ENCODE measurements around the gene PYM1. TPM values are rescaled to one million over a fixed set of nuclear protein-coding genes. Genes with fewer than 3 reads are reported as not detected.
A peak's percentile ranks its signal among the peaks of the same experiment; 100 is the strongest.

Gene PYM1
- total and polyA plus RNA-seq, 2 of the 13 experiments (the other 11 are each of a cell fraction or from before 2014, with no cell fraction given): 44.0 to 51.8 TPM

DNA sequence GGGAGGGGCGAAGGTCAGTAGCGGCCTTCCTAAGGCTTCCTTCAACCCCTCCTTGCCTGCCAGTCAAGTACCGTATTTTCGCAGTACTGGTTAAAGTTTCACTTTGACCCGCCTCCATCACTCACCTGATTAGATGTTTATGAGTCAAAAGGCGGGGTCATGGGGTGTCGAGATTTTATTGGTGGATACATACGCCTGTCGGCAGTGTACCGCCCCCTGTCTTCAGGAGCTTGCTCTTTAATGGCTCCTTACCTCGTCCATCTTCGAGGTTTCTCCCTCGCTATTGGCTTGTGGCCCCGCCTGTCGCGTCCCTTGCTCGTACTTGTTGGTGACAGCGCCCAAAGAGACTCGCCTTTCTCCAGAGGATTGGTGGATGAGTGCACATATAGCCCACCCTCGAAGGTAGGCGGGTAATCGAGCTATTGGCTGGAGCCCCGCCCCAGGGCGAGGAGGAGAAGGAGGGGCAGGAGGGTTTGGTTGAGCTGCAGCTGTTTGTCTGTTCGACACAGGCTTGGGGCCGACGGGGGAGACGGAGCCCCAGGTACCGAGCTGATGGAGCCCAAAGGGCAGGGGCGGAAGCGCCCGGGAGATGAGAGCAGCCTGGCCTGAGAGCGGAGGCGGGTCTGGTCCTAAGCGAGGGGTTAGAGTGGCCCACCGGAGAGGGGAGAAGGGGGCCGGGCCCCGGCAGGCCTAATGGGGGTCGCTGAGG is 46.1 kb upstream of the PYM1 start, which contains the start of gene RAB5B (continued):
- TF ChIP-seq, protein P1, sequence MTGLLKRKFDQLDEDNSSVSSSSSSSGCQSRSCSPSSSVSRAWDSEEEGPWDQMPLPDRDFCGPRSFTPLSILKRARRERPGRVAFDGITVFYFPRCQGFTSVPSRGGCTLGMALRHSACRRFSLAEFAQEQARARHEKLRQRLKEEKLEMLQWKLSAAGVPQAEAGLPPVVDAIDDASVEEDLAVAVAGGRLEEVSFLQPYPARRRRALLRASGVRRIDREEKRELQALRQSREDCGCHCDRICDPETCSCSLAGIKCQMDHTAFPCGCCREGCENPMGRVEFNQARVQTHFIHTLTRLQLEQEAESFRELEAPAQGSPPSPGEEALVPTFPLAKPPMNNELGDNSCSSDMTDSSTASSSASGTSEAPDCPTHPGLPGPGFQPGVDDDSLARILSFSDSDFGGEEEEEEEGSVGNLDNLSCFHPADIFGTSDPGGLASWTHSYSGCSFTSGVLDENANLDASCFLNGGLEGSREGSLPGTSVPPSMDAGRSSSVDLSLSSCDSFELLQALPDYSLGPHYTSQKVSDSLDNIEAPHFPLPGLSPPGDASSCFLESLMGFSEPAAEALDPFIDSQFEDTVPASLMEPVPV (CRISPR knock-in tag; IDR thresholded peaks at IDR 0.05): peak; percentile 32; the same call in 1 of the 2 replicates
- no peak for TF ChIP-seq ZNF124 (CRISPR knock-in tag; IDR thresholded peaks at IDR 0.05)
- peak; percentile 75 for TF ChIP-seq BRD4 (CRISPR knock-in tag; IDR thresholded peaks at IDR 0.05)
- TF ChIP-seq ZNF776 (CRISPR knock-in tag; IDR thresholded peaks at IDR 0.05): peak; percentile 46; the same call in 1 of the 2 replicates
- peak; percentile 62; the same call in 1 of the 2 replicates for TF ChIP-seq ZNF317 (CRISPR knock-in tag; IDR thresholded peaks at IDR 0.05)
- TF ChIP-seq AHR (CRISPR knock-in tag; IDR thresholded peaks at IDR 0.05): peak; percentile 84; the same call in 1 of the 2 replicates
- TF ChIP-seq, protein P2, sequence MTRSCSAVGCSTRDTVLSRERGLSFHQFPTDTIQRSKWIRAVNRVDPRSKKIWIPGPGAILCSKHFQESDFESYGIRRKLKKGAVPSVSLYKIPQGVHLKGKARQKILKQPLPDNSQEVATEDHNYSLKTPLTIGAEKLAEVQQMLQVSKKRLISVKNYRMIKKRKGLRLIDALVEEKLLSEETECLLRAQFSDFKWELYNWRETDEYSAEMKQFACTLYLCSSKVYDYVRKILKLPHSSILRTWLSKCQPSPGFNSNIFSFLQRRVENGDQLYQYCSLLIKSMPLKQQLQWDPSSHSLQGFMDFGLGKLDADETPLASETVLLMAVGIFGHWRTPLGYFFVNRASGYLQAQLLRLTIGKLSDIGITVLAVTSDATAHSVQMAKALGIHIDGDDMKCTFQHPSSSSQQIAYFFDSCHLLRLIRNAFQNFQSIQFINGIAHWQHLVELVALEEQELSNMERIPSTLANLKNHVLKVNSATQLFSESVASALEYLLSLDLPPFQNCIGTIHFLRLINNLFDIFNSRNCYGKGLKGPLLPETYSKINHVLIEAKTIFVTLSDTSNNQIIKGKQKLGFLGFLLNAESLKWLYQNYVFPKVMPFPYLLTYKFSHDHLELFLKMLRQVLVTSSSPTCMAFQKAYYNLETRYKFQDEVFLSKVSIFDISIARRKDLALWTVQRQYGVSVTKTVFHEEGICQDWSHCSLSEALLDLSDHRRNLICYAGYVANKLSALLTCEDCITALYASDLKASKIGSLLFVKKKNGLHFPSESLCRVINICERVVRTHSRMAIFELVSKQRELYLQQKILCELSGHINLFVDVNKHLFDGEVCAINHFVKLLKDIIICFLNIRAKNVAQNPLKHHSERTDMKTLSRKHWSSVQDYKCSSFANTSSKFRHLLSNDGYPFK (CRISPR knock-in tag; IDR thresholded peaks at IDR 0.05; ENCODE audit: borderline replicate concordance): peak; percentile 82
- no peak for TF ChIP-seq SMARCE1 (IDR thresholded peaks at IDR 0.05; ENCODE audit: borderline replicate concordance)
- peak; percentile 85 for TF ChIP-seq RBM39 (IDR thresholded peaks at IDR 0.05; ENCODE audit: low read depth, low read length, poor library complexity, severe bottlenecking)
- TF ChIP-seq KDM5B (CRISPR knock-in tag; IDR thresholded peaks at IDR 0.05; ENCODE audit: borderline replicate concordance): peak; percentile 82; the same call in 1 of the 2 replicates
- TF ChIP-seq SNAI1 (CRISPR knock-in tag; IDR thresholded peaks at IDR 0.05; ENCODE audit: borderline replicate concordance): peak; percentile 68; the same call in 1 of the 2 replicates
- no peak for TF ChIP-seq ZBTB21 (CRISPR knock-in tag; IDR thresholded peaks at IDR 0.05)
- TF ChIP-seq NR1H2 (CRISPR knock-in tag; IDR thresholded peaks at IDR 0.05; ENCODE audit: borderline replicate concordance, low read depth): no peak
- TF ChIP-seq, protein P3, sequence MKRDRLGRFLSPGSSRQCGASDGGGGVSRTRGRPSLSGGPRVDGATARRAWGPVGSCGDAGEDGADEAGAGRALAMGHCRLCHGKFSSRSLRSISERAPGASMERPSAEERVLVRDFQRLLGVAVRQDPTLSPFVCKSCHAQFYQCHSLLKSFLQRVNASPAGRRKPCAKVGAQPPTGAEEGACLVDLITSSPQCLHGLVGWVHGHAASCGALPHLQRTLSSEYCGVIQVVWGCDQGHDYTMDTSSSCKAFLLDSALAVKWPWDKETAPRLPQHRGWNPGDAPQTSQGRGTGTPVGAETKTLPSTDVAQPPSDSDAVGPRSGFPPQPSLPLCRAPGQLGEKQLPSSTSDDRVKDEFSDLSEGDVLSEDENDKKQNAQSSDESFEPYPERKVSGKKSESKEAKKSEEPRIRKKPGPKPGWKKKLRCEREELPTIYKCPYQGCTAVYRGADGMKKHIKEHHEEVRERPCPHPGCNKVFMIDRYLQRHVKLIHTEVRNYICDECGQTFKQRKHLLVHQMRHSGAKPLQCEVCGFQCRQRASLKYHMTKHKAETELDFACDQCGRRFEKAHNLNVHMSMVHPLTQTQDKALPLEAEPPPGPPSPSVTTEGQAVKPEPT (CRISPR knock-in tag; IDR thresholded peaks at IDR 0.05; ENCODE audit: low read depth): peak; percentile 82
- TF ChIP-seq ZNF484 (CRISPR knock-in tag; IDR thresholded peaks at IDR 0.05; ENCODE audit: borderline replicate concordance, low read depth): peak; percentile 31; the same call in 1 of the 2 replicates
- TF ChIP-seq, protein P4, sequence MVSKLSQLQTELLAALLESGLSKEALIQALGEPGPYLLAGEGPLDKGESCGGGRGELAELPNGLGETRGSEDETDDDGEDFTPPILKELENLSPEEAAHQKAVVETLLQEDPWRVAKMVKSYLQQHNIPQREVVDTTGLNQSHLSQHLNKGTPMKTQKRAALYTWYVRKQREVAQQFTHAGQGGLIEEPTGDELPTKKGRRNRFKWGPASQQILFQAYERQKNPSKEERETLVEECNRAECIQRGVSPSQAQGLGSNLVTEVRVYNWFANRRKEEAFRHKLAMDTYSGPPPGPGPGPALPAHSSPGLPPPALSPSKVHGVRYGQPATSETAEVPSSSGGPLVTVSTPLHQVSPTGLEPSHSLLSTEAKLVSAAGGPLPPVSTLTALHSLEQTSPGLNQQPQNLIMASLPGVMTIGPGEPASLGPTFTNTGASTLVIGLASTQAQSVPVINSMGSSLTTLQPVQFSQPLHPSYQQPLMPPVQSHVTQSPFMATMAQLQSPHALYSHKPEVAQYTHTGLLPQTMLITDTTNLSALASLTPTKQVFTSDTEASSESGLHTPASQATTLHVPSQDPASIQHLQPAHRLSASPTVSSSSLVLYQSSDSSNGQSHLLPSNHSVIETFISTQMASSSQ (IDR thresholded peaks at IDR 0.05; ENCODE audit: low read depth): peak; percentile 24; the same call in 1 of the 2 replicates
- TF ChIP-seq, protein P4 (CRISPR knock-in tag; IDR thresholded peaks at IDR 0.05; ENCODE audit: borderline replicate concordance): peak; percentile 72; the same call in 1 of the 2 replicates
- no peak for TF ChIP-seq ZFYVE20 (CRISPR knock-in tag; IDR thresholded peaks at IDR 0.05; ENCODE audit: borderline replicate concordance, low read depth)

Data from HepG2 (cell line).